ACC112 (cell line): Measurements from ENCODE around the gene TGFBR2.

Experiments
- H2AFZ ChIP-seq: fragments of 200-600 bp; sonication (generic); one replicate; pipeline ENCODE4 v1.6.0; 2017; ENCODE audit warnings: antibody characterized with exemption, low read length; ENCODE audit not compliant: unreplicated experiment
- H3K27ac ChIP-seq: fragments of 200-600 bp; sonication (generic); 2 replicates; pipeline ENCODE4 v1.5.1; 2014; ENCODE audit warnings: low read depth, mild to moderate bottlenecking, antibody characterized with exemption, low read length, moderate library complexity
- H3K27me3 ChIP-seq: fragments of 200-600 bp; sonication (generic); 2 replicates; pipeline ENCODE4 v1.6.1; 2014; ENCODE audit warnings: mild to moderate bottlenecking, antibody characterized with exemption, low read length, moderate library complexity, mixed read lengths; ENCODE audit not compliant: insufficient read depth
- H3K36me3 ChIP-seq: fragments of 200-600 bp; sonication (generic); 2 replicates; pipeline ENCODE4 v1.6.1; 2016; ENCODE audit warnings: mild to moderate bottlenecking, antibody characterized with exemption, low read length, moderate library complexity, mixed read lengths; ENCODE audit not compliant: insufficient read depth
- H3K4me1 ChIP-seq: fragments of 200-600 bp; sonication (generic); one replicate; pipeline ENCODE4 v1.6.1; 2016; ENCODE audit warnings: low read length, mixed read lengths; ENCODE audit not compliant: insufficient read depth, unreplicated experiment, control insufficient read depth
- H3K4me3 ChIP-seq: fragments of 200-600 bp; sonication (generic); 2 replicates; pipeline ENCODE4 v1.5.1; 2014; ENCODE audit warnings: mild to moderate bottlenecking, low read depth, low read length
- H3K79me2 ChIP-seq: fragments of 200-600 bp; sonication (generic); one replicate; pipeline ENCODE4 v1.6.0; 2016; ENCODE audit warnings: low read length; ENCODE audit not compliant: control insufficient read depth, unreplicated experiment, insufficient read depth

TGFBR2 gene

DNA sequence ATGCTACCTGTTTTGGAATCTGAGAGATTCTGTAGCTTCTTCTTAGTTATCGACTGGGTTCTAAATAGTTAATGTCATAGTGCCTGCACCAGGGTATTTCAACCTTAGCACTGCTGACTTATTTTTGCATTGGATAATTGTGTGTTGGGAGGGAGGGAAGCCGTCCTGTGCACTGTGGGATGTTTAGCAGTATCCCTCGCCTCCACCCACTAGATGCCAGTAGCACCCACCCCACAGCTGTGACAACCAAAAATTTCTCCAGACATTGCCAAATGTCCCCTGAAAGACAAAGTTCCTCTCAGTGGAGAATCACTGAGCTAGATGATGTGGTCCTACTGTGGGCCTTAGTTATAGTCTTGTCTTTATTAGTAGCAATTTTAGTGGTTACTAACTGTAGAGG lies 88.3 kb downstream of the TGFBR2 start:
- Histone ChIP-seq H3K79me2 (no peaks in the 10 kb centered on the region), H3K27ac (no peak overlapping the region), H3K36me3 (peaks cover 75% of the 10 kb centered on the region)

DNA sequence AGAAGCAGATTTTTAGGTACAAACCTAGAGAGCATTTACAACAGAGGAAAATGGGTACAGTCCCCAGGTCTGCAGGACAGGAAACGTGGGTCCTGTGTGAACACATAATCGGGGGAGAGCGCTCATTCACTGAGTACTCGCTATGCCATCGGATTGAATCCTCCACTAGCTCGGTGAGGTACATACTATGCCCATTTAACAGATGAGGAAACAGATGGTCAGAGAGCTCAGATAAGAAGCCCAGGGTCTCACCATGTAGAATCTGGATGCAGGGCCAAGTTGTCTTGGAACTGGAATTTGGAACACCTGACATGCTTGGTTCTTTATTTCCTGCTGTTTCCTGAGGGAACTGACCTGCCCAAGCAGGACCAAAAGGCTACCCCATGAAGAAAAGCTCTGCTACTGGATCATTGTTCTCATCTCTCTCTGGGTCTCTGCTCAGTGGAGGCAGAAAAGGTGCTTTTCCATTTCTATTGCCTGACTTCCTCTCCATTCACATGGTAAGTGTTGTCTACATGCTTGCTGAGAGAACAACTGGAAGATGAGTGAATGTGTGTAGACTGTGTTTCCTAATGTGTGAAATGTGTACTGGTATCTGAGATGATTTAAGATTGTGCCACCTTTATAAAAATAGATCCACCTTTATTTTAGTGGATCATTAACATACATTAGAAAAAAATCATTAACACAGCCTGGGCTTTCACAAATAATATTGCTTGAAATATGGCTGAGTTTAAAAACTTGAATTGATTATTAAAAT lies 89.1 kb downstream of the TGFBR2 start:
- Histone ChIP-seq H3K79me2 (no peaks in the 10 kb centered on the region), H2AFZ (no peak overlapping the region), H3K27ac (no peak overlapping the region)

More for the DNA sequence above, 88.3 kb downstream of the TGFBR2 start:
- Histone ChIP-seq H3K4me1 (peaks cover 7% of the 10 kb centered on the region), H2AFZ (no peak overlapping the region), H3K4me3 (no peak overlapping the region), H3K27me3 (no peaks in the 10 kb centered on the region)

DNA sequence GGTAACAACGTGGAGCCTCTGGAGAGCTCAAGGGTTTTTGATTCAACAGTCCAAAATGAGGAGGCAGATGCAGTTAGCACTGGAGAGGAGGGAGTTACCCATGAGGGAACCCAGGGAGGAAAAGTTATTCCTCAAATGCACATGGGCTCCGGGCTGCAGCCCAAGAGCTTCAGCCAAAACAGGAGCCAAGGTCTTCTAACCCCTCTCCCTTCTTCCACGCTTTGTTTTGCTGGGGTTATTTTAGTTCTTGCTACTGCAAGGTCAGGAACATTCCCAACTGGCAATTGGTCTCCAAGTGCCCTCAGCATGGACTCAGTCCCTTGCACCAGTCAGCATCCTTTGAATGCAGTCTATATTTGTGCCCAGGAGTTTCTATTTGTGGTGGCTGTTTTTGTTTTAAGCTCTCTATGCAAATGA lies 90.0 kb downstream of the TGFBR2 start:
- no peaks in the 10 kb centered on the region for H3K4me1 ChIP-seq
- H2AFZ ChIP-seq, result no peak overlapping the region
- no peak overlapping the region for H3K27ac ChIP-seq
- H3K79me2 ChIP-seq, result no peaks in the 10 kb centered on the region
- H3K27me3 ChIP-seq, result no peaks in the 10 kb centered on the region
- H3K36me3 ChIP-seq, result peaks cover 81% of the 10 kb centered on the region
- H3K4me3 ChIP-seq, result no peak overlapping the region

More for the DNA sequence above, 89.1 kb downstream of the TGFBR2 start:
- Histone ChIP-seq H3K4me3 (no peak overlapping the region), H3K4me1 (no peaks in the 10 kb centered on the region), H3K27me3 (no peaks in the 10 kb centered on the region), H3K36me3 (peaks cover 75% of the 10 kb centered on the region)

DNA sequence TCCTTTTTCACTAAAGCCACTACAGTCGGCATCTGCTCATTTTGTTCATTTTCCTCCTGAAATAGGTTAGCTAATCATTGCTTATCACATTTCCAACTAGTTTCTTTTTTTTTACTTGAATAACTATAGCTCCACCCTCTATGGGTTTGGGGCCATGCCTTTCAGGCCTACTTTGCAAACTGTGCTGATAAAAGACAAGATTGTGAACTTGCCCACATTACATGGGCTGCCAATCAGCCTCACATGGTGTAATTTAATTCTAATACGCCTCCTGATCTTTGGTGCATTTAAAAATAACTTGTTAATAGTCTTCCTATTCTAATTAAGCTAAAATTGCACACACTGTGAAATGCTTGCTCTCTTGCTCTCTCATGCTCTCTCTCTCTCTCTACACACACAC lies 90.5 kb downstream of the TGFBR2 start:
- Histone ChIP-seq H3K36me3 (peaks cover 83% of the 10 kb centered on the region), H2AFZ (no peak overlapping the region), H3K27me3 (no peaks in the 10 kb centered on the region), H3K4me3 (no peak overlapping the region), H3K79me2 (no peaks in the 10 kb centered on the region), H3K27ac (no peak overlapping the region), H3K4me1 (no peaks in the 10 kb centered on the region)

DNA sequence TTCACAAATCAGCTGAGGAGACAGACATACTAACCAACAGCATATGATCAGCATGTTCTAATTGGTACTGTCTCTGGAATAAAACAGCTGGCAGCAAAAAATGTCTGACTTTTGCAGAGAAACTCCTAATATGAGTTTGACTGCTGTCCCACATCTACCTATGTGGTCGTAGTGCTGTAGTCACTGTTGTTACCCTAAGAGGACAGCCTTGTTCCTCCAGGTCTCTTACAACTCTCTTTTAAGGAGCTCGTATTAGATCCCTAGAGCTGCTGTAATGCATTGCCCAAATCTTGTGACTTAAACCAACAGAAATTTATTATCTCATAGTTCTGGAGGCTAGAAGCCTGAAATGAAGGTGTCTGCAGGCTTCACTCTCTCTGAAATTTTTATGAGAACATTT lies 92.1 kb downstream of the TGFBR2 start:
- Histone ChIP-seq H3K36me3 (peaks cover 69% of the 10 kb centered on the region), H3K4me3 (no peak overlapping the region), H3K79me2 (no peaks in the 10 kb centered on the region), H3K4me1 (no peaks in the 10 kb centered on the region), H3K27ac (no peak overlapping the region), H3K27me3 (no peaks in the 10 kb centered on the region), H2AFZ (no peak overlapping the region)

DNA sequence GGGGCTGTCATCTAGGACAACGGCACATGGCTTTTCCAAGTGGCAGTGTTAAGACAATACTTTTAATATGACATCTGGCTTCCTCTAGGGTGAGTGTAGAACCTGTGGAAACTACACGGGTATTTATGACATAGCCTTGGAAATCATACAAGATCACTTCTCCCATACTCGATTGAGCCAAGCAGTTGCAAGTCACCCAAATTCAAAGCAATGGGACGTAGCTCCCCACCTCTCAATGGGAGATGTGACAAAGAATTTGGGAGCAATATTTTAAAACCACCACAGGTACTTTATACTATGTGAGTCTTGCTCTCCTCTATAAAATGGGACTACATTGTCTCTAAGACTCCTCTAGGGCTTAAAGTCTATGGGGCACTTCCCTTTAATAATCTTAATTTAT lies 93.5 kb downstream of the TGFBR2 start:
- no peak overlapping the region for H3K4me3 ChIP-seq
- H3K79me2 ChIP-seq, result no peaks in the 10 kb centered on the region
- no peak overlapping the region for H3K27ac ChIP-seq
- no peak overlapping the region for H2AFZ ChIP-seq
- H3K27me3 ChIP-seq, result no peaks in the 10 kb centered on the region
- H3K4me1 ChIP-seq, result no peaks in the 10 kb centered on the region
- peaks cover 61% of the 10 kb centered on the region for H3K36me3 ChIP-seq

DNA sequence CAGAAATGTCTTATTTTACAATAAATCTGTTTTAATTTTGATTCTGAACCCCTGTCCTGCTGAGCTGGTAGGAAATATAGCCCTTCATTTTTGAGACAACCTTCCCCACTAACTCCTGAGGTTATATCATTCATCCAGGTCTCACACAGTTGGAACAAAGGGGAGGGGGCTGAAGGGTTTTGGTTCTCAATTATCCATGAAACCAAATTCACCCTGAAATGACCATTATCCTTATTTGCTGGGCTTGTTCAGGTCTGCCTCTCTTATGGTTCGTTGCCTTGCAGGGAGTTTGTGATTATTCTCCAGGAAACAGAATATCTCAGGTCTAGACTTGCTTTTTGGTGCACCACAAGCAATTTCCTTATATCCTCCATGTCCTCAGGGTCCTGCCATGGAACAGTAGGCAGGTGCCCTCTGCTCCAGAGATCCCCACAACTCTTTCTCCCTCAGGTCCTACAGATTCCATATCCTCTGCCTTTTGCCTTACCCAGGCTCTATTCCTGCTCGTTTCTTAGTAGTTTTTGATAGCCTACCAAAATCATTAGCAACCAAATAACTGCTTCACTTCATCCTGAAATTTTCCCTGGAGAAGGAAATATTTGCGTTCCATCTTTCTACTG lies 94.4 kb downstream of the TGFBR2 start:
- no peaks in the 10 kb centered on the region for H3K79me2 ChIP-seq
- H3K27me3 ChIP-seq, result no peaks in the 10 kb centered on the region
- no peak overlapping the region for H3K4me3 ChIP-seq
- H2AFZ ChIP-seq, result no peak overlapping the region
- H3K36me3 ChIP-seq, result peaks cover 53% of the 10 kb centered on the region
- no peaks in the 10 kb centered on the region for H3K4me1 ChIP-seq
- H3K27ac ChIP-seq, result no peak overlapping the region

DNA sequence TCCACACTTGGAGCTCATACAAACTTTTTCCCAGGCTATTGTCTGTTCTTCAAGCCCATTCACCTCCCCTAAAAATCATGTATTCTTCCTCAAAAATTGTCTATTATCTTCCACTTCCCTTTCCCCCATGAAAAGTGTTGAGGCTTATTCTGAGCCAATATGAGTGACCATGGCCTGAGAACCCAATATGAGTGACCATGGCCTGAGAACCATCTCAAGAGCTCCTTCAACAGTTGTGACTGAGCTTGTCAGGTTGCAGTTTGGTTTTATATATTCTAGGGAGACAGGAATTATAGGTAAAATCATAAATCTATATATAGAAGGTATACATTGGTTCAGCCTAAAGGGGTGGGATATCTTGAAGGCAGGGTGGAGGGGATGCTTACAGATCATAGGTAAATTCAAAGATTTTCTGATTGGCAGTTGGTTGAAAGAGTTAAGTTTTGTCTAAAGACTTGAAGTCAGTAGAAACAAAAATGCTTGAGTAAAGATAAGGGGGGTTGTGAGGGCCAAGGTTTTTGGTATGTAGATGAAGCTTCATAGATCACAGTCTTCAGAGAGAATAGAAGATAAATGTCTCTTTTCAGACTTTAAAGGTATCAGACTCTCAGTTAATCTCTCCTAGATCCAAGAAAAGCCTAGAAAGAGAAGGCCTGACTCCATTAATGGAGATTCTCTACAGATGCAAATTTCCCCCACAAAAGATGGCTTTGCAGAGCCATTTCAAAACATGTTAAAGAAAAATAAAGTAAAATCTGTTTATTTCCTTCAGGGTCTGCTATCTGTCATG lies 95.8 kb downstream of the TGFBR2 start:
- no peak overlapping the region for H3K4me3 ChIP-seq
- no peaks in the 10 kb centered on the region for H3K27me3 ChIP-seq
- peaks cover 40% of the 10 kb centered on the region for H3K36me3 ChIP-seq
- H3K79me2 ChIP-seq, result no peaks in the 10 kb centered on the region
- H2AFZ ChIP-seq, result no peak overlapping the region
- H3K27ac ChIP-seq, result no peak overlapping the region
- no peaks in the 10 kb centered on the region for H3K4me1 ChIP-seq

DNA sequence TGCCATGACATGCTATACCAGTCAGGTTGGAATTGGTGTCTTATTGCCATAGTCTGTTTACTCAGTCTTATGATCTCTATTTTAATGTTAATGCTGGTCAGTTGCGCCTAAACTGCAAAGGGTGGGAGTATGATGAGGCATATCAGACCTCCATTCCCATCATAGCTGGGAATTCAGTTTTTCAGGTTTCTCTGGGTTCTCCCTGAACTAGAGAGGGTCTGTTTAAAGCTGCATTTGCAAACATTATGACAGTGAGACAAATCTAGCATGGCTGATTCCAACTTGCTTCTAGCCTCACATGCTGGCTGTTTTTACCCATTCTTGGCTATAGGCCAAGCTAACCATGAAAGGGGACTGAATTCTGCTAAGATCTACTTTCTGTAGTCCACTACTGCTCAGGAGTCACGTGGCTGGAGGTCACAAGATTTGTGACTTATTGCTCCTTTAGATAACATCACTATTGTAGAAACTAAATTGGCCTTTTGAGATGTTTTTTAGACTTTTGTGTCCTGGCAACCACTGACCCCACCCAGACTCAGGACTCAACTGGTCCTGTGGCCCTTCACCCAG lies 96.5 kb downstream of the TGFBR2 start:
- Histone ChIP-seq H3K27me3 (no peaks in the 10 kb centered on the region), H3K4me1 (no peaks in the 10 kb centered on the region), H3K27ac (no peak overlapping the region), H3K36me3 (peaks cover 33% of the 10 kb centered on the region), H3K4me3 (no peak overlapping the region), H2AFZ (no peak overlapping the region), H3K79me2 (no peaks in the 10 kb centered on the region)

DNA sequence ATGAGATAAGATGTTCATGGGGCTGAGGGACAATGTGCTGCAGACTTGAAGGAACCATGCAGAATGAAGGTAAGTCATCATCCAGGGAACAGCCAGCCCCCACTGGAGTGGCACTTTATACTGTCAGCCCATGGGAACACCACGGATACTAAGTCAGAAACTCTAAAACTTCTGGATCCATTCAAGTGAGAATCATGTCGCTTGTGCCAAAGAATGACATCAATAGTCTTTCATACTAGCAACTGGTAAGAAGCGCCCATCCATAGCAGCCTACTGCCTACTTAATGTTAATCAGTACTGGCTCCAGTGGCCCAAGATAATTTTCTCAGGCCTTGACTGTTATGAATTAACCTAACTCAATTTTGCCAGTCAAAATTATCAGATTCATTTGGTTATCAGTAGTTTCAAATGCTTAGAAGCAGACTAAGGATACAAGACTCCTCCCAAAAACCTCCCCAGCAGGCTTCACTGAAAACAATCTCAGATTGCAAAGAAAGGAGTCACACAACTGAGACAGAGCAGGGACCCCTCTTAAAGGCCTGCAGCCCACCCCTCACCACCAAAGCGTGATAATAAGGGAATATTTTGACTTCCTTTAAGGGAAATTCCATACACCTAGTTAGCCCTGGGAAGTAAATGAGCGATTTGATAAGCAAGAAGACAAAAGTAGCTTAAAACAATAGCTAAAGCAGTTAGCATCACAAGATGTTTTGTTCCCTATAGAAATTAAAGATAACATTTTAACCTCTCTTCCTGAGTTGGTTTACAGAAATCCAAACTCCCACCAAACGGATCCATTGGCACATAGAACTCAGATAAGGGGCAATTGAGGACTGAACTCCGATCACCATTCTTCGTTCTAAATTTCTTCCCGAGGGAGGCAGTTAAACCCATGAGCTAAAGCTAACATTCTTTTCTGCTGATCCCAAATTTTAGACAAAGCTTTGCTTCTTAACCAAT lies 98.8 kb downstream of the TGFBR2 start:
- Histone ChIP-seq H3K36me3 (peaks cover 13% of the 10 kb centered on the region; the same call in 1 of the 2 replicates), H3K4me1 (no peaks in the 10 kb centered on the region), H3K79me2 (no peaks in the 10 kb centered on the region), H3K4me3 (no peak overlapping the region), H3K27ac (no peak overlapping the region), H3K27me3 (no peaks in the 10 kb centered on the region), H2AFZ (no peak overlapping the region)
